ENCODE measurements around the gene FADS6. TPM values are rescaled to one million over a fixed set of nuclear protein-coding genes. Genes with fewer than 3 reads are reported as not detected.
A peak's percentile ranks its signal among the peaks of the same experiment; 100 is the strongest.

FADS6 gene
- total and polyA plus RNA-seq, 2 of the 13 experiments (the other 11 are each of a cell fraction or from before 2014, with no cell fraction given) = 0.11 TPM

- no peak for TF ChIP-seq RELA (CRISPR knock-in tag; IDR thresholded peaks at IDR 0.05)
- TF ChIP-seq FOXO1 (CRISPR knock-in tag; IDR thresholded peaks at IDR 0.05) = peak; percentile 70
- TF ChIP-seq HMG20A (CRISPR knock-in tag; IDR thresholded peaks at IDR 0.05; ENCODE audit: borderline replicate concordance) = no peak; the same call in 1 of the 2 replicates
- peak; percentile 53 for TF ChIP-seq SP5 (CRISPR knock-in tag; IDR thresholded peaks at IDR 0.05; ENCODE audit: borderline replicate concordance, low read depth)
- TF ChIP-seq ZNF276 (CRISPR knock-in tag; IDR thresholded peaks at IDR 0.05; ENCODE audit: low read depth) = no peak
- no peak for TF ChIP-seq GFI1 (CRISPR knock-in tag; IDR thresholded peaks at IDR 0.05; ENCODE audit: borderline replicate concordance)
- peak; percentile 74; the same call in 1 of the 2 replicates for TF ChIP-seq KMT2A (CRISPR knock-in tag; IDR thresholded peaks at IDR 0.05)
- peak; percentile 51; the same call in 1 of the 2 replicates for TF ChIP-seq ZNF558 (CRISPR knock-in tag; IDR thresholded peaks at IDR 0.05; ENCODE audit: borderline replicate concordance)
- peak; percentile 71 for TF ChIP-seq AHR (CRISPR knock-in tag; IDR thresholded peaks at IDR 0.05)
- TF ChIP-seq RXRB (CRISPR knock-in tag; IDR thresholded peaks at IDR 0.05; ENCODE audit: borderline replicate concordance) = 0 out of 2 replicates have a peak, but pooled peaks have one; percentile 45
- peak; percentile 83; the same call in 1 of the 2 replicates for TF ChIP-seq CBX5 (CRISPR knock-in tag; IDR thresholded peaks at IDR 0.05; ENCODE audit: borderline replicate concordance)
- peak; percentile 84 for TF ChIP-seq HCFC1 (IDR thresholded peaks at IDR 0.05; ENCODE audit: low read depth, low read length)
- TF ChIP-seq CEBPG (CRISPR knock-in tag; IDR thresholded peaks at IDR 0.05) = peak; percentile 92
- peak; percentile 19; the same call in 1 of the 2 replicates for TF ChIP-seq ZNF747 (CRISPR knock-in tag; IDR thresholded peaks at IDR 0.05; ENCODE audit: borderline replicate concordance)
- TF ChIP-seq KLF16 (CRISPR knock-in tag; IDR thresholded peaks at IDR 0.05) = peak in 1 of 2 experiments; percentile 59; a peak in 2 of 4 replicates
- TF ChIP-seq ZFX (CRISPR knock-in tag; IDR thresholded peaks at IDR 0.05; ENCODE audit: low read depth) = peak; percentile 52; the same call in 1 of the 2 replicates
- no peak for TF ChIP-seq ZNF570 (CRISPR knock-in tag; IDR thresholded peaks at IDR 0.05; ENCODE audit: borderline replicate concordance)
- no peak for TF ChIP-seq TAF15 (IDR thresholded peaks at IDR 0.05; ENCODE audit: low read depth, low read length, poor library complexity, severe bottlenecking)
- TF ChIP-seq BORCS8-MEF2B (CRISPR knock-in tag; IDR thresholded peaks at IDR 0.05) = 0 out of 2 replicates have a peak, but pooled peaks have one; percentile 61
- TF ChIP-seq RBM39 (IDR thresholded peaks at IDR 0.05; ENCODE audit: low read depth, low read length, poor library complexity, severe bottlenecking) = peak; percentile 89
- TF ChIP-seq MXD1 (CRISPR knock-in tag; IDR thresholded peaks at IDR 0.05) = peak; percentile 38; the same call in 1 of the 2 replicates
- no peak for TF ChIP-seq SOX6 (IDR thresholded peaks at IDR 0.05)
- TF ChIP-seq SOX6 (CRISPR knock-in tag; IDR thresholded peaks at IDR 0.05) = peak; percentile 53; the same call in 1 of the 2 replicates
- TF ChIP-seq DRAP1 (CRISPR knock-in tag; IDR thresholded peaks at IDR 0.05) = peak; percentile 63
- TF ChIP-seq ZNF224 (CRISPR knock-in tag; IDR thresholded peaks at IDR 0.05) = peak; percentile 86
- TF ChIP-seq ZNF878 (CRISPR knock-in tag; IDR thresholded peaks at IDR 0.05) = 0 out of 2 replicates have a peak, but pooled peaks have one; percentile 71
- peak; percentile 86 for TF ChIP-seq MIXL1 (CRISPR knock-in tag; IDR thresholded peaks at IDR 0.05)
- TF ChIP-seq ZNF34 (CRISPR knock-in tag; IDR thresholded peaks at IDR 0.05; ENCODE audit: borderline replicate concordance) = 0 out of 2 replicates have a peak, but pooled peaks have one; percentile 16
Observed at GRCh38 chr17:74873037-74873873, 20.2 kb downstream of the FADS6 start (continued).
